Middle frontal gyrus (tissue), 1 donor: ENCODE data around the gene DPP6.
"Not testable (repeated sequence)": the region's sequence is repeated elsewhere in the genome, so short reads cannot be mapped to it uniquely, and the experiment has no call there.

Source experiments
- DNase-seq: peaks from one replicate; pipeline ENCODE4 v3.0.0-alpha.2; 2015; ENCODE audit warnings: low spot score; ENCODE audit errors: extremely low spot score

Gene DPP6

DNA sequence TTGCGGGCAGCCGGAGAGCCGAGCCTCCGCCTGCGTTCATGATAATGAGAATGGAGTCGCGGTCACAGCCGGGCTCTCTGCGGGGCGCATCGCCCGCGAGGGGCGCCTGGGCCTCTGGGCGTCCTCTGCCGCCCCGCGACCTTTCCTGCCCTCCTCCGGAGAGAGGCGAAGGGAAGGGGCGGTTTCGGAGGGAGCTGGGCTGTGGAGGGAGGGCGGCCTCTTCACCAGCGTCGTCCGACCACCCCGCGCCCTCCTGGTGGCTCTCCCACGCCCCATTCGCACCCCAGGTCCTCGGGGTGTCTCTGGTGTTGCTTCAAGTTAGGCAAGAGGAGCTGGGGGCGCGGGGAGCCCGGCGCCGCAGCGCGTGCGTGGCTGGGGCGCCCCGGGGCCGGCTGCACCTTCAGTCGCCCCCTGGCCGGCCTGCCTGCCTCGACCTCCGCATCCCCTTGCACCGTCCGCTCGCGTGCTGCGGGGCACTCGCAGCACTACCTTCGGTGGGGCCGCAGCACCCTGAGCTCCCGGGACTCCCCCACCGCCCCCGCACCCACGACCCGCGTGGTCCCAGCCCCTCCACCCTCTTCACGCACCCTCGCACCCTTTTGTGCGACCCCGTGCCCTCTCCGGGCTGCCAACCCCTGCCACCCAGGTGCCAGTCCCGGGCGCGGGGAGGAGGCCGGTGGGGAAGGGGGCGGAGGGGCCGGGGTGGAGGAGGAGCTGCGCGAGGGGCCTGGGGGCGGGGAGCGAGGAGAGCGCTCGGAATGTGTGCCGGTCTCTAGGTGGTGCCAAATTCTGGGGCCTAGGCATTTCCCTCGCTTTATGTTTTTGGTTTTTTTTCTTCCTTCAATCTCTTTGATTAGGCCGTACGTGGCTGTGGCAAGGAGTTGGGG, at the start of gene DPP6:
Gene DPP6, plus strand, starts transcription at position 756 of the 887 bp plus-strand sequence.
- not testable (repeated sequence) for DNase-seq

DNA sequence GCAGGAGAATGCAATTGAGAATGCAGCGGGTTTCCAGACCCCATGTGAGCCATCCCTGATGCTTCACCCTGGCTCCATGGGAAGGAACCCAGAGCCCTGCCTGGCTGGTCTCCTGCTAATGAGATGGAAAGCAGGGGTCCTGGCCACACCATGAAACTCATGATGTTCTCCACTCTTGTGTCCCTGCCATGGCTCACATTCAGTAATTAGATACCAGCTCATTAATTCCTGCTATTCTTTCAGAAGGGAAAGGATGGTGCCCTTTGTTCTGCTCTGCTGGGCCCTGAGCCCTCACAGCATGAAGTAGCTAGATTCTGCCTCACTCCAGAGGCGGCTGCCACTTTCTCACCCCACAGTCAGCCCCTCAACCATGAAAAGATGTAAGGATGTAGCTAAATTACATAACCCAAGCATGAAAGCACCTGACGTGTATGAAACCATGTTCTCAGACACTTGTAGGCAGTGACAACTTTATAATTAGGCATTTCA, 42.7 kb upstream of the DPP6 start:
- not testable (repeated sequence) for DNase-seq

DNA sequence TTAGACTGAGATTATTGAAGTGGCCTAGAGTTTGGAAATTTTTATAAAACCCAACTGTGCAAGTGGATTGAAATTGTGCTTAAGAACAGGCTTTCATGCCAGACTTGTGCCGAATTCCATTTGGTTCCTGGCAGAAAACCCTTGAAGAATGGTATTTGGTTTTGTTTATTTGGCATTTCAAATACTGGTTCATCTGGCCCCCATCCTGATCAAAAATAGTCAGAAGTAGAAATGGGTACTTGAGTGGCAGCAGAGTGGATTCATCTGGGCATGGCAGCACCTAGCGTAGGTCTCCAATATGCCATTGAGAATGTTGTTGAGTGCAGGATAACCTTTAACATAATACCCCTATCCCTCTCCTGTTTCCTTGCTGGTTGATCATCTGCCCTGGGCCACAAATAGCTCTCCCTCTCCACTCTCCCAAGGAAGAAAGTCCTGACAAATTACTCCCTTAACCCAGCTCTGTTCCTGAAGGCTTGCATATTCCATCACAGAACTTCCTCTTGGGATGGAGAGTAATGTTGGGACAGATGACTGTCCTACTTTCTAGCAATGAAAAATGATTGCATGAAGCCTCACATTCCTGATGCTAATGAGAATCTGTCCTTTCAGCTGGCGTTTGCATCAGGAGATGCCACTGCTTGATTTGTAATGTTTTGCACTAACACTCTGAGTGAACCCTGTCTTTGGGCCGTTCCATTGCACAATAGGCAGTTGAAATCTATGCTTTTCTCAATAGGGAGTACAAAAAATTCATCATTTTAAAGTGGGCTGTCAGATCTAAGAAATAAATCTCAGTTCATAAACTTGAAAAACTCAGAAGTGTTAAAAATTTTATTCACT, 41.3 kb upstream of the DPP6 start:
- DNase-seq = not testable (repeated sequence)

DNA sequence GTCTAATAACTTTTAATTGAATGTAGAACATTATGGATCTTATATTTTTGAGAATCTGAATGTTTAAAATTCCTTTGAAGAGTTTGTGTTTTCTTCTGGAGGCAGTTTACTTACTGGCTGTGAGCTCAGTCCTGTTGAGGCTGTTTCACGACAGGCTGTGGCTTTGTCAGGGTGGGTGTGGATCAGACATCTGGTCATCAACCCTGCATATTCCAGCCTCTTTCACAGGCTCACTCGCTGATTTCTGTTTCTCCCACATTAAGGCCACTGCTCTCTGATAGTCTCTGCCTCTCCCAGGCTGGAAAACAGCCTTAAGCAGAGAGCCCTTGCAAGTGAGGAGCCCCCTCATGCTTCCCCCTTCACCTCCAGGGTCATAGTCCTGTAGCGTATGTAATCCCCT, 39.4 kb upstream of the DPP6 start:
- DNase-seq = not testable (repeated sequence)

DNA sequence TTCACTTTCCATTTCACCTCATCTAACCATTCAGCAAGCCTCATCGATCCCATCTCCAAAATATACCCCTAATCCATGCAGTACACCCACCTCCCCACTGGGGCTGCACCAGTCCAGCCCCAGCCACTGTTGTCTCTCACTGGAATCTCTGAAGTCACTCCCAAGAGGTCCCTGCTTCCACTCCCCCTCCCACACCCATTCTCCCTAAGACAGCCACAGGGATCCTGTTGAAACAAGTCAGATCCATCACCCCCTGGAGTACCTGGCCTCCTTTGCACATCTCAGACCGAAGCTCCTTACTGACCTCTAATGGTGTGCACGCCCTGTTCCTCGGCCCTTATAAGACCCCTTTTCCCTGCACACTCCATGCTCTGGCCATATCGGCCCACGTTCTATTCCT, 36.6 kb upstream of the DPP6 start:
- not testable (repeated sequence) for DNase-seq

DNA sequence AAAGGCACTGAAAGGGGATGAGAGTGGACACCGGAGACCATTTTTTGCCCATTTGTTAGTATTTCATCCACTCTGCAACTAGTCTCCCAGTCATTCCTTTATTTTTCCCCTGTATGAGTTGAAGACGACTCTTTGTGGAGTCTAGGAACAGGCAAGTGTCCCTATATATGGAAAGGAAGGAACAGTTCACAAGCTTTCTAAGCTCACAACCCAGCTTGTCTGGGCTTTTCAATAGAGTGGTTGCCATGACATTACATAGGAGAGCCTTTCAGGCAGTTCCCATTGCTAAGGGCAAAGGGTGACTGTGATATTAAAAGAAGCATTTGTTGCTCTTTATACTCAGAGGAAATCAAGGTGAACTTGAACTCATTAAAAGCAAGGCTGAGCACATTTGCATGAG, 33.8 kb upstream of the DPP6 start:
- not testable (repeated sequence) for DNase-seq

DNA sequence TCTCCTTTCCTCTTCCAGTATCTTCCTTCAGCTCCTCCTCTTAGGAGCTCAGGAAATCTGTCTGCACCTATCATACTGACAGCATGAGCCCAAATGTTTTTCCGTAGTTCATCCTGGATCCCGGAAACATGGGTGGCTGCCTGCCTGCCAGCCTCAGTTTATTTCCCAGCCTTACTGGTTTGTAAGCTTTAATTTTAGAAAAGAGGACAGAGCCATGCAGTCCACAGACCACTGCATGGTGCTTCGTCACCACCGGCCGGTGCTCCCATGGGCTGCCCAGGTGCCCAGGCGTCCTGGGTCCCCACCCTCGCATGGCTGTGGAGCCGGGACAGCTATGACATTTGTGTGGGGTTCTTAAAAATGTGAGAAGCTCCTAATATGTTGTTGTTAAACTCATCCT, 24.4 kb upstream of the DPP6 start:
- DNase-seq = not testable (repeated sequence)

DNA sequence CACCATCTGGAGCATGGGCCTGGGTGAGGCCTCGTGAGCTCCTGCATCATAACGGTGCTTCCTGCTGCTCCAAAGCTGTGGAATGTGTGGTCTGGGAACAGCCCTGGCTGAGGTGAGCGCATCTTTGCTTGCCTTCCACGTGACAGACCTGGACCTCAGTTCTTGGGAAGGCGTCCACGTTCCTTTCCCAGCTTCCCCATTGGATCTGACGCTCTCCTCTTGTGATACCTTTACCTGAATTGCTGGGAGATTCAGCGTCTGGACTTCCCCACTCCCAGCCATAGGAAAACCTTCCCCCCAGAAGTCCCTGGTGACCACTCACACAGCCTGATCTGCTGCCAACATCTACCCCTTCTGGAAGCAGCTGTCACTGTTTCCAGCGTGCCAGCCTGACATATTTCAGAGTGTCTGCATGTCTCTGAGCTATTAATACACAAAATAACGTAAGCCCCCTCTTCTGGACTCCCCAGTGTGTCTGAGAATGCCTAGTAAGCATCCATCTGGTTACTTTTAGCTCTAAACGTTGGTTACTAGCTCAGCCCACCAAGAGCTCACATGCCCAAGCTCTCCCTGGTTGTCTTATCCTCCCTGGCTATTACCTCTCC, 21.6 kb upstream of the DPP6 start:
- DNase-seq = not testable (repeated sequence)

DNA sequence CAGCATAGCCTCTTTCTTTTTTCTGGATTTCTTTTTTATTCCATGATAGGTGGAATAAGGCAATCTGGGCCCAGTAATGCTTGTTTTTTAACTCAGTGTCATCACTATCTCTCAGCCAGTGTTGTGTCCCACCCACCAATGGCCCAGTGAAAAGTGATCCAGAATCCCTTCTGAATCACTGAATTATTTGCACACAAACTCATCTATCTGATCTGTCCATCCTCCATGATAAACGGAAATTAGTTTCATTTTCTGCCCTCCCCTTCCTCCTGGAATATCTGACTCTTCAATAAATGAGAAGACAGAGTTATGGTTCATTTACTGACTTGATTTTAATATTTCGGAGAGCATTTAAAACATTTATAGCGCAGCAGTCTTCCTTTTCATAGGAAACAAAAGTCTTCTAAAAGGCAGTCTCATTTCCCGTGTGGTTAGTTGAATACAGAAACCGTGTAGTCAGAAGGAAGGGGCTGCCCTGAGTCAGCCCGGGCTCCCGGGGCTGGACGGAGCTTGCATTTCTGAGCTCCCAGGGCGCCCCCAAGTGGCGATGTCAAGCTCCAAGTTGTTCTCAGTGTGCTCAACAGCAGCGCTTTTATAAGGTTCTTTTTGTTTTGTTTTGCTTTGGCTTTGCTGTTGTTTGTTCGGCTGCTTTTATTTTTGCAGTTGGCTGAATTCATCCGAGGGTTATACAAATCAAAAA, 12.6 kb upstream of the DPP6 start:
- not testable (repeated sequence) for DNase-seq

DNA sequence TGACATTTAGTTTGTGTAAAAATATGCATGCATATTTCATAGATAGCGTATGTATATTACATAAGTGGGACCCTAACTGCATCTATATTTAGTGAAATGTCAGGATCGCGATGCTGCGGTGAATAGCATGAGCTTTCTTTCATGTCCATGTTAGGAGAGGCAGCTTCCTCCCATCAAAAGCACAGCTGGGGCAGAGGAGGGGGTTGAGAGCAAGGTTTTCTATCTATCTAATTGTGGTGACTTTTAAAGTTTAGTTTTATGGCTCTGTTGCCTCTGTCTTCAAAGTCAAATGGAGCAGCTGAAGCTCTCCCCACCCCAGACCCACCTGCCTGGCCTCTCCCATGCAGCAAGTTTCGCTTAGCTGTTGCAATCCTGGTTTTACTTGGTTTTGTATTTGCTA, 1.8 kb upstream of the DPP6 start:
- DNase-seq = not testable (repeated sequence)

DNA sequence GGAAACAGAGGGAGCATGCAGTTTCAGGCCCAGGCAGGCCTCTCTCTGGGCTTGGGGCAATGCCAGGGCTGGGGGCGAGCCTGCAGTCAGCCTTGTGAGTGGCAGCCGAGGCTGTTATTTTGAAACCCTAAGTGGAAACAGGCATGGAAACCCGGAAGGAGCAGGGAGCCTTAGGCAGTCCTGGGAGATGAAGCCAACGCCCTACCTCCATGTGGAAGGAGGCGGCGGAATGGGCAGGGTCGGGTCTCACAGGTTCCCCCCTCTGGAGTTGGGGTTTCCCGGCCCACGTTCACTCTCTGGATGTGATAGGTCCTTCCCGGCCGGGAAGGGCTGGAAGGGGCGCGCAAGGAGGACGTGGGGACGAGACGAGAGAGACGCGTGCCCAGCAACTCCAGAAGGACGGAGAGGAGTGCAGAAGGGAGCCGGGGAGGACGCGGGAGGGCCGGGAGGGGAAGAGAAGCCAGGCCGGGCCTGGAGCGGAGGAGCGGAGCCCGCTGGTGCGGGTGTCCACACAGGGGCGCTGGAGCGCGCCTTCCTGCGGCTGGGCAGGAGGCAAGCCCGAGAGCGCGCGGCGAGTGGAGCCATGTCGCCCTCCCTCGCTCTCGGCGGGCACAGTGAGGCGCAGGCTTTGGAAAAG, 1.1 kb upstream of the DPP6 start:
- DNase-seq = not testable (repeated sequence)

DNA sequence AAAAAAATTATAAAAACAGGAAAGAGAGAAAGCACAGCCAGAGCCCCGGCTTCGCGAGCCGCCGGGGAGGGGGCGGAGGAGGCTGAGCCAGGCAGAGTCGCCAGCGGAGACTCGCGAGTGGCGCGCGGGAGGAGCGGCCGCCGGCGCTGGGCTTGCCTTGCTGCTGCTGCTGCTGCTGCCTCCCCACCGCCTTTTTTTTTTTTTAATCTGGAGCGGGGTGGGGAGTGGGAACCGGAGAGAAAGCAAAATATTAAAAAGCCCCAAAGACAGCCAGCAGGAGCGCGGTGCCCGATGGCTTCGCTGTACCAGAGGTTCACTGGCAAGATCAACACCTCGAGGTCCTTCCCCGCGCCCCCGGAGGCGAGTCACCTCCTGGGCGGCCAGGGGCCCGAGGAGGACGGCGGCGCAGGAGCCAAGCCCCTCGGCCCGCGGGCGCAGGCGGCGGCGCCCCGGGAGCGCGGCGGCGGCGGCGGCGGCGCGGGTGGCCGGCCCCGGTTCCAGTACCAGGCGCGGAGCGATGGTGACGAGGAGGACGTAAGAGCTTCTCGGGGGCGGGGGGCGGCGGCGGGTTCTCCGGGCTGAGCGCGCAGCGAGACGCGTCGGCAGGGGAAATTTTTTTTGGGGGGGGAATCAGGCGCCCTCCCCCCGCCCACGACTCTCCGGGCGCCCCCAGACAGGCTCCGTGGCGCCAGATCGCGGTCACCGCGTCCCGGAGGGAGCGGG, 493 bp downstream of the DPP6 start:
- not testable (repeated sequence) for DNase-seq

DNA sequence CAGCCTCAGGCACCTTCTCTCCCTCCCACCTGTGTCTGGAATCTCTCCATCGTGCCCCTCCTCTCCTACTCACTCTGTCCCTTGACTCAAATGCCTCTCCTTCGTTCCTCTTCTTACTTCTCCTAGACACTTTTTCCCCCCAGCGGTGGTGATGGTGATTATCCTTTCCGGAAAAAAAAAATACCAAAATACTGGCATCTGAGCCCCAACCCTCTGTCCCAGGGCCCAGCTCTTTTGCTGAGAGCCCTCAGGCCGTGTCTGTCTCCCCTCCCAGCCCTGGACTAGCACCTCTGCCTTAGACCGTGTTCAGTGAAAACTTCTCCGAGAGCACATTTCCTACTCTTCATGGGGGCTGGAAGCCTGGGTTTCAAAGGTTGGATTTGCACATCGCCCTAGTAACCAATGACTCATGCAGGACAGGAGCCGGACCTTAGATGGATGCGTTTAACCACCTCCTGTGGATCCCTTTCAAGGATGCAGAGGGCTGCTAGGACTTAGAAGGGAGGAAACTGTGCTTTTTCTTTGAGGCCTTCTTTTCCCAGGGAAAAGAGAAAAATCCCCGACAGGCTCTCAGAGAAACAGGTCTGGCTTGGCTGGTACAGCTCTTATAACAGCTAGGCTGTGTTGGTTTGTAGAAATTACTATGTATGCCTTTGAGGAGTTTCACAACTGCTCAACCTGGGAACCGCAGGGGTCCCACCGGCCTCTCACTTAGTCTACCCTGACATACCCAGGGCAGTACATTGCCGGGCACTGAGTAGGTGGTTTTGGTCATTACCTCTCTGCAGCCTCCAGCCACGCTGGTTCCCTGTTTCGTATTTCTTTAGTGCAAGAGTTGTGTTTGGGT, 1.5 kb downstream of the DPP6 start:
- not testable (repeated sequence) for DNase-seq

DNA sequence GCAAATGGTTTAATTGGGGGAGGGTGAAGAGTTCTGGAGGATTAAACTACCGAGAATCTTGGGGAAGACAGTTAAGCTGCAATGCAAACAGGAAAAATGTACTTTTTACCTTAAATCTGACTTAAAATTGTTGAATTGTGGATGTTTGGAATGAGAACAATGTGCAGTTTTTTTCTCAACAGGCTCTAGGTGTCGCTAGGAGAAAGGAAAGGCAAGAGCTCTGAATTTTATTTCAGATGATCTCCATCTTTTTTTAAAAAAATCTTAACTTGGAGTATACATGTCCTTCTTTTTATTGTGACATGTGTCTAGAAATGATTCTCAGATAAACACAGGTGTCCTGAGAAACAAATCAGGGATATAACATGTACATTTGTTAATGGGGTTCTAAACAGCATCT, 2.5 kb downstream of the DPP6 start:
- DNase-seq = not testable (repeated sequence)

DNA sequence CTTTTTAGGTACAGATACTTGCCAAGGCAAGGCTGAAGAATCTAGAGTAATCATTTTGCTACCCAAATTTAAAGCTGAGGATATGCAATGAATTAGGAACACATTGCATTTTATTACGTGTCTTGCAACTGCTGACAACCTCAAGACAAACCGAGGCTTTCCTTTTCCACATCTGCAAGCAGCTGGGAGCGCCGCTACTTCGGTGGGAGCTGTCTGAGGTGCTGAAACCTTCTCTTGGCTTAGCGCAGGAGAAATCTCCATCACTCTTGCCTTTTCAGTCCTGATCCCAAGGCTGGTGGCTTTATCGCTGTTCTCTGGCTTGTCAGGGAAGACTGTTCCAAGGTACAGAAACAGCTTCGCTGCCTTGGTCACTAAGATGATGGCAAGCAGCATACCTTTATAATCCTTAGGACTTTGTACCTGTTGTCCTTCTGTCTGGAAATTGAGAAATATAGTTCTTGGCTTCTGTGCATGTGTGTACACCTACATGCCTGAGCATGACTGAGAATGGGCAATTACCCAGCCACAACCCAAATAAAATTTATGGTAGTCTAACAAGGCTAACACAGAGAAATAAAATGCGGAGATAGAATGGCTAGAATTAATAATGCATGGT, 3.4 kb downstream of the DPP6 start:
- not testable (repeated sequence) for DNase-seq

DNA sequence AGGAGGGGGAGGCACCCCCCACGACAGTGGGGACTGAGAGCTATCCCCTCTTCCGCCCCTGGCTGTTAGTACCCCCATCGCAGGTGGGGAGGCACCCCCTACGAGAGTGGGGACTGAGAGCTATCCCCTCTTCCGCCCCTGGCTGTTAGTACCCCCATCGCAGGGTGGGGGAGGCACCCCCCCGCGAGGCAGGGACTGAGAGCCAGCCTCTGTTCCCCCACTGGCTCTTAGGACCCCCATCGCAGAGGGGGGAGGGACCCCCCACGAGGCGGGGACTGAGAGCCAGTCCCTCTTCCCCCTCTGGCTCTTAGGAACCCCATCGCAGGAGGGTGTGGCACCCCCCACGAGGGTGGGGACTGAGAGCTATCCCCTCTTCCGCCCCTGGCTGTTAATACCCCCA, 6.6 kb downstream of the DPP6 start:
- DNase-seq = not testable (repeated sequence)

DNA sequence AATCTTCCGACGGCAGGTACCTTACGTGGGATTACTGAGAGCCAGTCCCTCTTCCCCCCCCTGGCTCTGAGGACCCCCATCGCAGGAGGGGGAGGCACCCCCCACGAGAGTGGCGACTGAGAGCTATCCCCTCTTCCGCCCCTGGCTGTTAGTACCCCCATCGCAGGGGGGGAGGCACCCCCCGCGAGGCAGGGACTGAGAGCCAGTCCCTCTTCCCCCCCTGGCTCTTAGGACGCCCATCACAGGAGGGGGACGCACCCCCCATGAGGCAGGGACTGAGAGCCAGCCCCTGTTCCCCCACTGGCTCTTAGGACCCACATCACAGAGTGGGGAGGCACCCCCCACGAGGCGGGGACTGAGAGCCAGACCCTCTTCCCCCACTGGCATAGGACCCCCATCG, 8.4 kb downstream of the DPP6 start:
- not testable (repeated sequence) for DNase-seq

DNA sequence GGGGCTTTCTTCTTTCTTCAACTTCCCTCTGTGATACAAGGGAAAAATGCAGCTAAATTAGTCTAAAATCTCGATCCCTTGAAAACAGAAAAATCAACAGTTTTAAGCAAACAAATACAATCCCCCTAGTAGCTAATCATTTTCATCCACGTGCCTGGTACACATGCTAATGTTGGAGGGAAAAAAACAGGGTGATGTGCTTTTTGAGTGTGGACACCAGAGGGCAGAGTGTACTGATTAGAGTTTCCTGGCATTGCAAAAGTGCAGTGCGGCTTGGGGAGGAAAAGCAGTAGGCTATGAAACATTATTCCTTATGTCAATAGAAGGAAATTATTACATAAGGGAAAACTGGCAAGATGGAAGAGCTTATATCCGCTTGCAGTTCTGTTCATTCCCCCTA, 19.6 kb downstream of the DPP6 start:
- peak; percentile 44 for DNase-seq
